Tibial nerve (tissue), 3 donors: Measurements from ENCODE around the gene TOMM70.

Source experiments
- CTCF ChIP-seq, 5 experiments: fragments of 200-600 bp in 3 of 5; fragments of 450-650 bp in 2 of 5; sonication (generic) in 3 of 5; IDR thresholded peaks; one replicate each; pipeline ENCODE4 v1.5.1; 2016 to 2019; ENCODE audit warnings: antibody characterized with exemption in 5 of 5, mild to moderate bottlenecking in 3 of 5, moderate library complexity in 2 of 5
- POLR2A ChIP-seq, 2 donors: fragments of 450-650 bp; IDR thresholded peaks; one replicate each; pipeline ENCODE4 v1.6.1; 2017; ENCODE audit warnings: antibody characterized with exemption in 2 of 2, mild to moderate bottlenecking in 2 of 2, moderate library complexity in 2 of 2

- TF ChIP-seq CTCF (IDR thresholded peaks at IDR 0.05) (no peak), POLR2A (IDR thresholded peaks at IDR 0.05) (no peak)
Measured at GRCh38 chr3:100396967-100397366, 3.9 kb downstream of the TOMM70 start.
